GM18498 (cell line): ENCODE data around the gene BSX.

Experiments used
- ATAC-seq: cut with Tn5 transposase; IDR thresholded peaks from one replicate; pipeline ENCODE4 v1.9.1; 2021; ENCODE audit warnings: mild to moderate bottlenecking, moderate library complexity; ENCODE audit not compliant: unreplicated experiment

The BSX gene

GRCh38 chr11:122963961-122964360 lies 17.7 kb downstream of the BSX start:
- no peak for ATAC-seq

GRCh38 chr11:122954455-122954854 lies 27.2 kb downstream of the BSX start:
- ATAC-seq: no peak

GRCh38 chr11:122951211-122951610 lies 30.4 kb downstream of the BSX start:
- ATAC-seq: no peak

GRCh38 chr11:122938557-122938956 lies 43.1 kb downstream of the BSX start:
- no peak for ATAC-seq

GRCh38 chr11:122937983-122938382 lies 43.7 kb downstream of the BSX start:
- ATAC-seq: no peak

GRCh38 chr11:122933416-122933815 lies 48.2 kb downstream of the BSX start:
- no peak for ATAC-seq

- no peak for ATAC-seq
Observed at GRCh38 chr11:122931510-122931909, 50.1 kb downstream of the BSX start.
